ENCODE measurements around the gene ERBB4.

DNA sequence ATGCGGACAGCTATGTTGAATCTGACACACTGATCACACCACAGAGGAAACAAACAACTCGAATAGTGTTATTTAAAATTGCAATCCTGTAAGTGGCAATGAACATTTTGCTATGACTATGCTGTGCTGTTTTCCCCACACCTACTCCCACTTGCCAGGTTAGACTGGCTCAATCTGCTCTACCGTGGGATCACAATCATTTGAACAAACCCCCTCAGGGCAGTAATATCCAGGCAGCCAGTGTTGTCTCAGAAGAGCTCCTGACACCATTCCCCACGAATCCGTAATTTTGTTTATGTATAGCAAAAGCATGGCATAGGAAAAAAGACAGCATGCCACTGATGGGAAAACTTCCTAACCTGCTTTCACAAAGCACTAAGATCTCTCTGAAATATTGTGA lies 284.3 kb downstream of the ERBB4 start:
- TF ChIP-seq, protein P1, sequence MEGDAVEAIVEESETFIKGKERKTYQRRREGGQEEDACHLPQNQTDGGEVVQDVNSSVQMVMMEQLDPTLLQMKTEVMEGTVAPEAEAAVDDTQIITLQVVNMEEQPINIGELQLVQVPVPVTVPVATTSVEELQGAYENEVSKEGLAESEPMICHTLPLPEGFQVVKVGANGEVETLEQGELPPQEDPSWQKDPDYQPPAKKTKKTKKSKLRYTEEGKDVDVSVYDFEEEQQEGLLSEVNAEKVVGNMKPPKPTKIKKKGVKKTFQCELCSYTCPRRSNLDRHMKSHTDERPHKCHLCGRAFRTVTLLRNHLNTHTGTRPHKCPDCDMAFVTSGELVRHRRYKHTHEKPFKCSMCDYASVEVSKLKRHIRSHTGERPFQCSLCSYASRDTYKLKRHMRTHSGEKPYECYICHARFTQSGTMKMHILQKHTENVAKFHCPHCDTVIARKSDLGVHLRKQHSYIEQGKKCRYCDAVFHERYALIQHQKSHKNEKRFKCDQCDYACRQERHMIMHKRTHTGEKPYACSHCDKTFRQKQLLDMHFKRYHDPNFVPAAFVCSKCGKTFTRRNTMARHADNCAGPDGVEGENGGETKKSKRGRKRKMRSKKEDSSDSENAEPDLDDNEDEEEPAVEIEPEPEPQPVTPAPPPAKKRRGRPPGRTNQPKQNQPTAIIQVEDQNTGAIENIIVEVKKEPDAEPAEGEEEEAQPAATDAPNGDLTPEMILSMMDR (IDR thresholded peaks at IDR 0.05), result no peak
- no peak for TF ChIP-seq SIN3A (IDR thresholded peaks at IDR 0.05; ENCODE audit: borderline replicate concordance, insufficient read depth, low read depth, low read length)
- TF ChIP-seq, protein P2, sequence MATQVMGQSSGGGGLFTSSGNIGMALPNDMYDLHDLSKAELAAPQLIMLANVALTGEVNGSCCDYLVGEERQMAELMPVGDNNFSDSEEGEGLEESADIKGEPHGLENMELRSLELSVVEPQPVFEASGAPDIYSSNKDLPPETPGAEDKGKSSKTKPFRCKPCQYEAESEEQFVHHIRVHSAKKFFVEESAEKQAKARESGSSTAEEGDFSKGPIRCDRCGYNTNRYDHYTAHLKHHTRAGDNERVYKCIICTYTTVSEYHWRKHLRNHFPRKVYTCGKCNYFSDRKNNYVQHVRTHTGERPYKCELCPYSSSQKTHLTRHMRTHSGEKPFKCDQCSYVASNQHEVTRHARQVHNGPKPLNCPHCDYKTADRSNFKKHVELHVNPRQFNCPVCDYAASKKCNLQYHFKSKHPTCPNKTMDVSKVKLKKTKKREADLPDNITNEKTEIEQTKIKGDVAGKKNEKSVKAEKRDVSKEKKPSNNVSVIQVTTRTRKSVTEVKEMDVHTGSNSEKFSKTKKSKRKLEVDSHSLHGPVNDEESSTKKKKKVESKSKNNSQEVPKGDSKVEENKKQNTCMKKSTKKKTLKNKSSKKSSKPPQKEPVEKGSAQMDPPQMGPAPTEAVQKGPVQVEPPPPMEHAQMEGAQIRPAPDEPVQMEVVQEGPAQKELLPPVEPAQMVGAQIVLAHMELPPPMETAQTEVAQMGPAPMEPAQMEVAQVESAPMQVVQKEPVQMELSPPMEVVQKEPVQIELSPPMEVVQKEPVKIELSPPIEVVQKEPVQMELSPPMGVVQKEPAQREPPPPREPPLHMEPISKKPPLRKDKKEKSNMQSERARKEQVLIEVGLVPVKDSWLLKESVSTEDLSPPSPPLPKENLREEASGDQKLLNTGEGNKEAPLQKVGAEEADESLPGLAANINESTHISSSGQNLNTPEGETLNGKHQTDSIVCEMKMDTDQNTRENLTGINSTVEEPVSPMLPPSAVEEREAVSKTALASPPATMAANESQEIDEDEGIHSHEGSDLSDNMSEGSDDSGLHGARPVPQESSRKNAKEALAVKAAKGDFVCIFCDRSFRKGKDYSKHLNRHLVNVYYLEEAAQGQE (IDR thresholded peaks at IDR 0.05; ENCODE audit: insufficient read depth in 1 of 2, low read depth in 2 of 2, low read length in 1 of 2), result no peak
